GM19372 (cell line): ENCODE data around the gene TBC1D16.
"Not testable (repeated sequence)": the region's sequence is repeated elsewhere in the genome, so short reads cannot be mapped to it uniquely, and the experiment has no call there.

Experiments used
- ATAC-seq: cut with Tn5 transposase; IDR thresholded peaks from one replicate; pipeline ENCODE4 v1.9.1; 2021; ENCODE audit warnings: mild to moderate bottlenecking, low read depth, moderate library complexity; ENCODE audit not compliant: unreplicated experiment

The TBC1D16 gene

DNA sequence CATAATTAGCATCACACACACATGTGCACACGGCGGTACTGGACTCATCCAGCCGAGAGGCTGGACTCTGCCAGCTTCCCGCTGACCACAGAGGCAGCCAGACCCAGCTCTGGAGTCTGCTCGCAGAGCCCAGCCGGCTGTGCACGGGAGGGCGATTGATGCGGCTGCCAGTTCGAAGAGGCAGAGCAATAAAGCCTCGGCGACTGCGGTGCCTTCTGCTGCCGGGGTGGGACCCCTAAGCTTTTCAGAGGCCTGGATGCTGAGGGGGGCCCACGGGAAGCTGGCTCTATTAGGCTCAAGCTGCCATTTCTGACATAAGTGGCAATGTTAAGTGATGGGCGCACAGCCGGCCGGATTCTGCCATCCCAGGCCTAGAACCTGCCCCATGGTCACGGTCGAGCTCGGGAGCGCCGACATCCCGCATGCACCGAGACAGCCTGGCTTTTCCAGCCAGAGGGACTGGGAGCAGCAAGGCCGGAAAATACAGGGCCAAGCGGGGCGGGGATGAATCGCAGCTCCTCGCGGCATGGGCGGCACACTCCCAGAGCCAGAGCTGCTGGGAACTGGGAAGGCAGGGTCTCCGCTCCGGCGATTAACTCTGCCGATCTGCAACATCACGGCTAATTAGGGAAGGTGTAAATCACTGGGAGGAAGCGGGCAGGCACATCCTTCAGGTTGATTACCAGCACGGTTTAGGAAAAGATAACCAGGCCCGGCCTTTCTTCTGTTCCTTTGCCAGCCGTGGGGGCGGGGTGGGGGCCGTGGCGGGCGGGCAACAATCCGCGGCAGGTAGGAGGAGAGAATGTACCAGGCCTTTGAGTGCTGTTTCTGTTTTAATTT, 57.7 kb downstream of the TBC1D16 start:
- no peak for ATAC-seq

DNA sequence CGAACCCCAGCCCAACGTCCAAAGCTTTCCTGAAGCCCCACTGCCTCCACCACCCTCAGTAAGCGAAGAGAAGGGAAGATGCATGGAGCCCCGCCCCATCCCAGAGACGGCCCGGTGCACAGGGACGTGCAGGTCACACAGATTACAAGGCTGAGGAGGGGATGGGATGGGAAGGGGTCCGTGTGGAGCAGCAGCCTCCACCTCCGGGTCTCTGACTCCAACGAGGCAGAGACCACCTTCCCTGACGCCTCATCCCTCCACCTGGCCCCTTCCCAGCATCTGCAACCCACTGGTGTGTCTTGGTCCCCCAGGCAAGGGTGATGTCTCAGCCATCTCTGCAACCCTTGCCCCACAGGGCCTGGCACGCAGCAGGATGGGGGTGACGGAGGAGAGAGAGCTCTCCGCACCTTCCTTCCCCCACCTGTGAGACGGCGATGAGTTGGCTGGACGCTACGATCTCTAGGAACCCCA, 58.5 kb downstream of the TBC1D16 start:
- no peak for ATAC-seq

DNA sequence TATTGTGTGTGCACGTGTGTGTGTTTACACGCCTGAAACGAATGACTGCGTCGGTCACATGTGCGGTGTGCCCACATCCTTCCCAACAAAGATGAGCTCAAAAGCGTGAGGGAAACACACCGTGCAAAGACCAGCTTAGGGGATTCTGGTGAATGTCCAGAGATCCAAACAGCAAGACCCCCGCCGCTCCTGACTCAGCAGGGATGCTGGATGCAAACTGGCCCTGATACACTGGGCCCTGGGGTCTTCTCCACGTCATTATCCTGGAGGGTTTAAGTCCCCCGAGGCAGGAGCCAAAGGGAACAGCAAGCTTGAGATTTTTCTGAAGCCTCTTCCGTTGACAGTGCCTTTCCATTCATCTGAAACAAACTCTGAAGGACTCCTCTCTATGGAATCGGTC, 59.2 kb downstream of the TBC1D16 start:
- ATAC-seq = no peak

DNA sequence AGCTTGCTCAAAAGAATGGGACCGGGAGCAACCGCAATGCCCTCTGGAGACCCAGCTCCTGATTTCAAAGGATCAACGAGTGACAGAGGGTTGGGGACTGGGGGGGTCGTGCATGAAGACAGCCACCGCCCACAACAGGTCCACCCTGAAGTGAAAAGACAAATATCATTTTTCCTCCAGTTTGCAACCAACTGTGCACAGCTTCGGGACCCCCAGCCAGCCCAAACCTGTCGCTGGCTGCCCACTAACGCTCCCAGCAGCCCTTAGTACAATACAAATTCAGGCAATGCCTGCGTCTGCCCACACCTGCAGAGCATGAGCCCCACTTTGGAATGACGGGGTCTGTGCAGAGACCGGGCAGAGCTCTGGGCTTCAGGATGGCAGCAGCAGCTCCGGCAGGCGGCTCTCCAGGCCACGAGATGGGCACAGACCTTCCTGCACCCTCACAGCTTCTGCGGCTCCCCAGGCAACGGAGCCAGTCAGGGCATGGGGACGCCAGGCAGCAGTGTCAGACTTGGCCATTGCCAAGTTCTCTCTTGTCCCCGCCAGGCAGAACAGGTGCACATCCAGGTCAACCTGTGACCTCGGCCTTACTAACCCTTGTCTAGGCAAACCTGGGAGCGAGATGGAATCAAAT, 60.1 kb downstream of the TBC1D16 start:
- ATAC-seq = no peak

DNA sequence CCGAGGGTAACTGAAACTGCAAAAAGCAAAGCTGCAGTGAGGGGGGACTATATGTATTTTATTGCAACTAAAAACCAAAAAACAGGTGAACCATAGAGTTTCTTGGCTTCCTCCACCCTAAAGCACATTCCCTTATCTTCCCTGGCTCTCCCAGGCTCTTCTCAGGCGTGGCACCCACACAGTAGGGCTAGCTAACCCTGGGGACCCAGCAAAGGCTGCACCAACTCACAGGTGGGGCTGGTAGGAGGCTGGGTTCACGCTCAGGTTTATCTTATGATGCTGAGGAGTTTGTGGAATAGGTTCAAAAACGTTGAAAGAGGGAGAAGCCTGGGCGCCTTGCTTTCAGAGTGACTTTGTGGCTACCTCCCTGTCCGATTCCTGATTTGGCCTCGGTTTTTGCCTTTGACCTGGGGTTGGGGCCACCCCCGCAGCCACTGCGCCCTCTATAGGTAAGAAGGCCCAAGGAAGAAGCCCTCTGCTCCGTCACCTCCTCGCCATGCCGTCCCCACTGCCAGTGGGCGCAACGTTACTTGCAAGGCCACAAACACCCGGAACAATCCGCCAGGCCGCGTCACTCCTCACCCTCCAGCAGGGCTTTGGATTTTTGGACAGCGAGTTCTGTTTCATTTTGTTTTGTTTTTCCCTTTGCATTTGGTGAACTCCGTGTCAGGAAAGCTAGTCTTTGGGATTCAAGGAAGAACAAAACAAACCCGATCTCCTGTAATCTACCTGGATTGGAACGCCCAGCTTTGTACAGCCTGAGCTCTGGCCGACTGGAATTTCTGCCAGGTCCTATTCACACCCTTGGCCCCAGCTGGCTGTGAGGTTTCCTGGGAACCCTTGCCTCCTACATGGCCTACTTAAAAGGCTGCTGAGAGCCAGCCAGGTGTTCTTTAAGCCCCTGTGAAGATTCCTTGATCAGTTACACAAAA, 60.8 kb downstream of the TBC1D16 start:
- ATAC-seq = no peak

DNA sequence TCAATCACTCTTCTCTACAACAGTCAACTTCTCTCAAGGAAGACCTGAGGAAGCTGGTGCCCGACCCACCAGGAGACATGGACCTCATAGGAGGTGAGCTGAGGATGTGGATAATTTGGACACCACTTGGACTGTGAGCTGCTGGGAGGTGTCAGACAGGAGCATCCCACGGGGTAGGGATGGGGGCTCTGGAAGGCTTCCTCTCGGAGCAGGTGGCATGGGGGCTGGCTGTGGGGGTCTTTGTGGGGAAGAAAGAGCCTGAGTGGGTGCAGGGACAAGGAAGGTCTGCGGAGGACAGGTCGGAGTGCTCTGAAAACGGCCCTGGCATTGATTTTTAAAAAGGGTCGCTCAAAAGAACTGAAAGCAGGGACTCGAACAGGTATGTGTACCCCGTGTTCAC, 64.0 kb downstream of the TBC1D16 start:
- no peak for ATAC-seq

DNA sequence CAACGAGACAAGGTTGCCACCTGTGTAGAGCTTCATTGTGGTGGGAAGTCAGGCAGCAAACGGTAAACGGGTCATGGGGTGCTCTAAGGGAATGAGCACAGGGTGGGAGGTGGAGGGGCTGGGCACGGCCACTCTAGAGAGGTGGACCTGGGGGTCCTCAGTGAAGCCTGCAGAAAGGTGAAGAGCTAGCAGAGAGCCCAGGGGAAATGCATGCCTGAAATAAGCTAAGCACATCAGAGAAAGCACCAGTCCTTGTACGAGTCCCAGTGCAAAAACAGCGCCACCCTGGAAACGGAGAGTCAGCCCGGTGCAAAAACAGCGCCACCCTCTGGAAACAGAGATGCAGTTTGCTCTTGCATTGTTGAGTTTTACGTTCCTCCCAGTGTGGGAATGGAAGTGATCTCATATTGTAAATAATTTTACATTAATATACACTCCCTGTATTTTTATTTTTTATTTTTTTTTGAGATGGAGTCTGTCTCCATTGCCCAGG, 65.0 kb downstream of the TBC1D16 start:
- ATAC-seq = no peak

DNA sequence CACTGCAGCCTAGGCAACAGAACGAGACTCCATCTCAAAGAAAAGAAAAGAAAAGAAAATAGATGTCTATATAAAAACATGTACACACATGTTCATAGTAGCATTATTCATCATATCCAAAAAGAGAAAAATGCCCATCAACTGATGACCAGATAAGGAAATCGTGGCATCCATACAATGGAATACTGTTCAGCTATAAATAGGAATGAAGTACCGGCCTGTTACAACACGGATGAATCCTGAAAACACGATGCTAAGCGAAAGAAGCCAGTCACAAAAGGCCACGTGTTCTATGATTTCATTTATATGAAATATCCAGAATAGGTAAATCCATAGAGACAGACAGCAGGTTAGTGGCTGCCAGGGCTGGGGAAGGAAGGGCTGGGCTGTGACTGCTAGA, 65.8 kb downstream of the TBC1D16 start:
- no peak for ATAC-seq

DNA sequence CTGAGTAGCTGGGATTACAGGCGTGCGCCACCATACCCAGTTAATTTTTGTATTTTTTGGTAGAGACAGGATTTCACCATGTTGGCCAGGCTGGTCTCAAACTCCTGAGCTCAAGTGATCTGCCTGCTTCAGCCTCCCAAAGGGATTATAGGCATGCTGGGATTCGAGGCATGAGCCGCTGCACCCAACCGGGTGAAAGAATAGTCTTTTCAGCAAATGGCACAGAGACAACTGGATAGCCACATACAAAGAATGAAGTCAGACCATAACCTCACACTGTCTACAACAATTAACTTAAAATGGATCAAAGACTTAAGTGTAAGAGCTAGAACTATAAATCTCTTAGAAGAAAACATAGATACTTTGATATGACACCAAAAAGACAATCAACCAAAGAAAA, 67.6 kb downstream of the TBC1D16 start:
- no peak for ATAC-seq

DNA sequence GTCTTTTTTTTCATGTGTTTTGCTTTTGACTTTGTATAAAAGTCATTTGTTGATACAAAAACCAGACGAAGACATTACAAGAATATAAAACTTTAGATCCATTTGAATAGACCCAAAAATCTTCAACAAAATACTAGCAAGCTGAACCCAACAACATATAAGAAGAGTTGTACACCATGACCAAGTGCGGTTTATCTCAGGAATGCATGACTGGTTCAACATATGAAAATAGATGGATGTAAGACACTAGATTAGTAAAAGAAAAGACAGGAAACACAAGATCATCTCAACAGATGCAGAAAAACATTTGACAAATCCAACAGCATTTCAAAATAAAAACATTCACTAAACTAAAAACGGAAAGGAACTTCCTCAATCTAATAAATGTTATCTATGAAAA, 69.0 kb downstream of the TBC1D16 start:
- no peak for ATAC-seq

DNA sequence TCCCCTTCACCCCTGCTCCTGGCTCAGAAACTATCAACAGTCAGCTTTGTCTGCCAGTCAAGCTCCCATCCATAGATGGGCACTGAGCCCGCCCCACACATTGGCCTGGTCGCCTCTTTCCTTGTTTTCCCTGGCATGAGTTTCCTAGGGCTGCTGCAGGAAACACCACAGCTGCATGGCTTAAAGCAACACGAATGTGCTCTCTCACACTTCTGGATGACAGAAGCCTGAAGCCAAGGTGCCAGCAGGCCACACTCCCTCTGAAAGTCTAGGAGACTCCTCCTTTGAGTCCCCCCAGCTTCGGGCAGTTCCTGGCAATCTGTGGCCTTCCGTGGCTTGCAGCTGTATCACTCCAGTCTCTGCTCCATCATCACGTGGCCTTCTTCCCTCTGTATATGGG, 69.9 kb downstream of the TBC1D16 start:
- ATAC-seq = no peak

DNA sequence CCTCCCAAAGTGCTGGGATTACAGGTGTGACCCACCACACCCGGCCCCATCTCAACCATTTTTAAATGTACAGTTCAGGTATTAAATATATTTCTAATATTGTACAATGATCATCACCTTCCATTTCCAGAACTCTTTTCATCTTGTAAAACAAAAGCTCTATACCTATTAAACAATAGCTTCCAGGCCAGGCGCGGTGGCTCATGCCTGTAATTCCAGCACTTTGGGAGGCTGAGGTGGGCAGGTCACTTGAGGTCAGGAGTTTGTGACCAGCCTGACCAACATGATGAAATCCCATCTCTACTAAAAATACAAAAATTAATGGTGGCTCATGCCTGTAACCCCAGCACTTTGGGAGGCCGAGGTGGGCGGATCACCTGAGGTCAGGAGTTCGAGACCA, 73.2 kb downstream of the TBC1D16 start:
- ATAC-seq = not testable (repeated sequence)

DNA sequence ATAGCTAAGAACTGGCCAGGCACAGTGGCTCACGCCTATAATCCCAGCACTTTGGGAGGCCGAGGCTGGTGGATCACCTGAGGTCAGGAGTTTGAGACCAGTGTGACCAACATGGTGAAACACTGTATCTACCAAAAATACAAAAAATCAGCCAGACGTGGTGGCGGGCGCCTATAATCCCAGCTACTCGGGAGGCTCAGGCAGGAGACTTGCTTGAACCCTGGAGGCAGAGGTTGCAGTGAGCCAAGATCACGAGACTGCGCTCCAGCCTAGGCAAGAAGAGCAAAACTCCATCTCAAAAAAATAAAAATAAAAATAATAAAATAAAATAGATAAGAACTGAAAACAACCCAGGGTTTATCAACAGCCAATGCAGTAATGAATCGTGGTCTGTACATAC, 74.1 kb downstream of the TBC1D16 start:
- ATAC-seq = not testable (repeated sequence)

DNA sequence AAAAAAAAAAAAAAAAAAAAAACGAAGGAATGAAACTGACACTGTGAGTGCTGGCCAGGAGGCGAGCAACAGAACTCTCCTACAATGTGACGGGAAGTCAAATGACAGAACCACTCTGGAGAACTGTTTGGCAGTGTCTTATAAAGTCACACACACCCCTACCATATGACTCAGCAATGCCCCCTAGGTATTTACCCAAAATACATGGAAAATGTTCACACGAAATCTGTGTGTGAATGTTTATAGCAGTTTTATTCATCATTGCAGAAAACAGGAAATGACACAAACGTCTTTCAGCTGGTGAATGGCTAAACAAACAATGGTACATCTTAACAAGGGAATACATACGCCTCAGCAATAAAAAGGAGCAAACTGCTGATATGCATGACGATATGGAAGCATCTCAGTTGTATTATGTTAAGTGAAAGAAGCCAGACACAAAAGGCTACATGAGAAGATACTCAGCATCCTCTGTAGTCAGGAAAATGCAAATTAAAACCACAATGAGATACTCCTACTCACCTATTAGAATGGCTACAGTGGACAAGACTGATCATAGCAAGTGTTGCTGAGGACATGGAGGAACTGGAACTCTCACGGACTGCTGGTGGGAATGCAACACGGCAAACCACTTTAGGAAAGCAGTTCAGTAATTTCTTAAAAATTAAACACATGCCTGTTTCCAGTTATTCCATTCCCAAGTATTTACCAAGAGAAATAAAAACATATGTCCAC, 74.7 kb downstream of the TBC1D16 start:
- no peak for ATAC-seq

DNA sequence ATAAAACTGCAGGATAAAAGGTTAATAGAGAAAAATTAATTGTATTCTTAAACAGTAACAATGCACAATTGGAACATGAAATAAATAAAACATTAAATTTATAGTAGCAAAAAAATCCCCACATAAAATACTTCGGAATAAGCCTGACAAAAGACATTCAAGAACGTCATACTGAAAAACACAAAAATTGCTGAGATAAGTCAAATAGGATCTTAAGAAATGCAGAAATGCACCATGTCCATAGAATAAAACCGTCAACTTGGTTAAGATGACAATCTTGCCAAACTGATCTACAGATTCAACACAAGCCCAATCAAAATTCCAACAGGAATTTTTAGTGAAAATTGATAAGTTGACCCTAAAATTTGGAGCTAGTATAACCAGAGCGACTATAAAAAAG, 76.6 kb downstream of the TBC1D16 start:
- no peak for ATAC-seq

DNA sequence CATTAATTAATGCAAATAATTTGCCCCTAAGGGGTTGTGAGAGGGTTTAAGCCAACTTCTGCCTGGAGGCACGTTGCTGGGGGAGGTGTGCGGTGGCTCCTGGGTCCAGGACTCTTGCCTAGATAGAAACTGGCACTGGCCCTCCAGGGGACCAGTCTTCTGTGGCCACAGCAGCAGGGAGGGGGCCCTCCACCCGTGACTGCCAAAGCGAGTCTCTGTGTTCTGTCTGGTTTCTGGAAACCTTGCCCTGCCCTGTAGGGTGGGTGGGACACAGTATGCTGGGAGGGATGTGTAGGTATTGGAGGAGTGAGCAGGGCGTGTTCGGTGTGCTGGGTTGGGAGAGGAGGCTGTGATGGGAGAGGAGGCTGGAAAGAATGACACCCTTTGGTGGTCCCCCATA, 78.8 kb downstream of the TBC1D16 start:
- ATAC-seq = no peak

DNA sequence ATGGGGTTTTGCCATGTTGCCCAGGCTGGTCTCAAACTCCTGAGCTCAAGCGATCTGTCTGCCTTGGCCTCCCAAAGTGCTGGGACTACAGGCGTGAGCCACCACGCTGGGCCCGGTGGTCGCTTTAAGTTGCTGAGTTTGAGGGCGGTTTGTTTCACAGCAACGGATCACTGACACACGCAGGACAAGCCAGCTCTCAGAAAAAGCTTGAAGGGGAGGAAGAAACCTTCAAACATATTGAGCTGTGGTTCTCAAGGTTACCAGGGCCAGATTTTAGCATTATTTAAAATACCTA, 79.3 kb downstream of the TBC1D16 start:
- ATAC-seq = not testable (repeated sequence)

DNA sequence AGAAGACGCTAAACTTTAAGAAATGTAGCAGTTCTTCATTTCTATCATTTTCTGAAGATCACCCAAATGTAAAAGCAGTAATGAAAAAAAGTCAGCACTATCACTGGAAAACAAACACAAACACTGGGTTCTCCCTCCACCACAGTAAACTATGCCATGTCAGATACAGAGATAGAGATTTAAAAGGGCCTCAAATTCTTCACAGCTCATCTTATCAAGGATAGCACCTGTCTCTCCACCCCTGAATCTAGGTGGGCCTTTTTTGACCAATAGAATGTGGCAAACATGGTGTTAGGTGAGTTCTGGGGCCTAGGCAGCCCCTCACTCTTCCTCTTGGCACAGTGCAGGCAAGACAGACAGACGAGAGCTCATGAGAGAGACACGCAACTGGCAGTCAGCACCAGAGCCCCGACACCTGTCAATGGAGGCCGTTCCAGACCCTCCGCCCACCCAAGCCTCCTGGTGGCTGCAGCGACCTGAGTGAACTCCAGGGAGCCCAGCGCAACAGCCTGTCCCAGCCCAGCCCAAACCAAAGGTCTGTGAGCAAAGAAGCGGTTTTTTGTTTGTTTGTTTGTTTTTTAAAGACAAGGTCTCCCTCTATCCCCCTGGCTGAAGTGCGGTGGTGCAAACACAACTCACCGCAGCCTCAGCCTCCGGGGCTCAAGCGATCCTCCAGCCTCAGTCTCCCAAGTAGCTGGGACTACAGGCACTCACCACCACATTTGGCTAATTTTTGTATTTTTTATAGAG, 79.8 kb downstream of the TBC1D16 start:
- no peak for ATAC-seq

DNA sequence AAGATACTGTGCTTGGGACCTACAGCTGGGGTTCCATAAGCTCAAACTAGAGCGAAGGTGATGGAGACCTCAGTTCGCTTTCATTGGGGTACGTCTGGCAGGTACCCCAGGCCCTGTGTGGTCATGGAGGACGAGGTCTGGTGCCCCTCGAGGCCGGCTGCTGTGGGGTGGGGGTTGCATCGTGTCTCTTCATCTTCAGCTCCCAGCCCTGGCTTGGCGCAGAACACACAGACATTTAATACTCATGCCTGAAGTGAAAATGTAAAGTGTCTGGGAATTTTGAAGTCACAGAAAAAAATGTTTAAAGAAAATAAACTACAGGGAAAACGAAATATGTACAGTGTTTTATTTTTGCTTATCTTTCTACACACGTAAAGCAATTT, 80.5 kb downstream of the TBC1D16 start:
- no peak for ATAC-seq
